Right lobe of liver (tissue), 6 donors: ENCODE data around the gene PGM2L1. TPM values are rescaled to one million over a fixed set of nuclear protein-coding genes. Genes with fewer than 3 reads are reported as not detected.

Experiments
- ATAC-seq, 4 donors: fragments of 200-7000 bp; cut with Tn5 transposase; one replicate each; pipeline ENCODE4 v1.9.1; 2020; ENCODE audit warnings: mild to moderate bottlenecking in 4 of 4, moderate library complexity in 4 of 4
- DNase-seq, 3 donors: peaks; one replicate each; pipeline ENCODE4 v3.0.0-alpha.2; 2020
- H3K27ac ChIP-seq, 3 donors: fragments of 200-600 bp; one replicate each; pipeline ENCODE4 v1.8.0; 2022
- H3K27me3 ChIP-seq, 2 donors: fragments of 200-600 bp; one replicate each; pipeline ENCODE4 v1.8.0; 2022
- H3K36me3 ChIP-seq, 4 donors: fragments of 200-600 bp; sonication (generic) in 1 of 4; one replicate each; pipeline versions ENCODE4 v1.5.1 to v1.8.0; 2017 to 2022; ENCODE audit warnings: control low read depth in 1 of 4
- H3K4me1 ChIP-seq, 4 donors: fragments of 200-600 bp; sonication (generic) in 1 of 4; one replicate each; pipeline versions ENCODE4 v1.5.1 to v1.8.0; 2017 to 2022; ENCODE audit warnings: control low read depth in 1 of 4
- H3K4me3 ChIP-seq, 3 donors: fragments of 200-600 bp; one replicate each; pipeline ENCODE4 v1.8.0; 2022
- H3K9me3 ChIP-seq, 4 donors: fragments of 200-600 bp; sonication (generic) in 1 of 4; one replicate each; pipeline versions ENCODE4 v1.5.1 to v1.8.0; 2017 to 2022; ENCODE audit warnings: control low read depth in 1 of 4
- CTCF ChIP-seq, 4 donors: fragments of 200-600 bp in 3 of 4; fragments of 450-650 bp in 1 of 4; IDR thresholded peaks; one replicate each; pipeline versions ENCODE4 v1.5.1 to v1.8.0; 2016 to 2022; ENCODE audit warnings: antibody characterized with exemption in 4 of 4, mild to moderate bottlenecking in 2 of 4
- POLR2A ChIP-seq: fragments of 450-650 bp; IDR thresholded peaks from one replicate; pipeline ENCODE4 v1.6.1; 2017; ENCODE audit warnings: antibody characterized with exemption, mild to moderate bottlenecking
- WGBS: methylation state at CpG from one replicate; pipeline ENCODE4 v1.1.6; 2018; ENCODE audit warnings: low coverage, low lambda C conversion rate; ENCODE audit not compliant: insufficient coverage; ENCODE audit errors: missing lambda C conversion rate; 5-methylcytosine and 5-hydroxymethylcytosine counted together
- intact Hi-C, 2 donors: fragments of 100-400 bp; cut with DNase I; formaldehyde crosslinking; loops; one replicate each; pipeline versions ENCODE4 v1.11.2 to v1.14.1; 2022
- total RNA-seq, 6 experiments: library from RNA; depleted of rRNA in 2 of 6; stranded (reverse); fragments of >200 nt in 2 of 6; fragmentation: NEBNext Ultra II Directional in 3 of 6; extraction: Animal tissue kit (Norgen Biotek cat#: 25700) in 3 of 6; gene quantifications; one replicate each; pipeline versions ENCODE4 v1.1.0 to v1.2.4, GENCODE V29; 2016 to 2023
- donor health status: DM: no; HTN: yes; CAD: no.
- donor health status: DM: no; HTN: no; CAD: no.
- donor health status: DM: no; HTN: no; CAD: no.
- donor health status: DM: no; HTN: yes; CAD: no.
- donor health status: DM: no; HTN: yes; CAD: no.

Gene PGM2L1
- total RNA-seq, 6 experiments from 2014 or later: 0.92 to 2.0 (median 1.2) TPM

GRCh38 chr11:74409633-74410032 is 11.4 kb upstream of the PGM2L1 start:
- Histone ChIP-seq H3K9me3 (no peaks in the 10 kb centered on the region), H3K4me3 (no peak overlapping the region), H3K4me1 (no peaks in the 10 kb centered on the region), H3K27me3 (no peaks in the 10 kb centered on the region), H3K36me3 (no peaks in the 10 kb centered on the region), H3K27ac (no peak overlapping the region)
- no peak for ATAC-seq
- DNase-seq: no peak
- TF ChIP-seq POLR2A (no peak), CTCF (IDR thresholded peaks at IDR 0.05) (no peak)
- intact Hi-C loops: no loop called here
- 94% methylated on average over 2 of the region's 2 CpGs for WGBS

GRCh38 chr11:74403607-74404321 is 5.5 kb upstream of the PGM2L1 start:
- intact Hi-C loops: no loop called here
- 34% methylated on average over 4 of the region's 4 CpGs for WGBS
- DNase-seq (no peak), ATAC-seq (peak in 3 of 4 donors; percentile 31 to 56 (median 32))
- Histone ChIP-seq H3K9me3 (no peaks in the 10 kb centered on the region), H3K4me1 (no peaks in the 10 kb centered on the region), H3K27ac (peak overlapping the region in 1 of 3 donors; percentile 37), H3K27me3 (no peaks in the 10 kb centered on the region), H3K36me3 (no peaks in the 10 kb centered on the region), H3K4me3 (no peak overlapping the region)
- TF ChIP-seq POLR2A: no peak
- no peak for TF ChIP-seq CTCF (IDR thresholded peaks at IDR 0.05)

GRCh38 chr11:74400606-74401005 is 2.4 kb upstream of the PGM2L1 start:
- no peak for TF ChIP-seq CTCF (IDR thresholded peaks at IDR 0.05)
- TF ChIP-seq POLR2A: no peak
- DNase-seq (no peak), ATAC-seq (no peak)
- WGBS: 80% methylated on average over 2 of the region's 2 CpGs
- no peaks in the 10 kb centered on the region for H3K36me3 ChIP-seq
- H3K4me3 ChIP-seq: no peak overlapping the region
- no peaks in the 10 kb centered on the region for H3K27me3 ChIP-seq
- intact Hi-C loops: no loop called here
- no peaks in the 10 kb centered on the region for H3K4me1 ChIP-seq
- no peaks in the 10 kb centered on the region for H3K9me3 ChIP-seq
- H3K27ac ChIP-seq: no peak overlapping the region

GRCh38 chr11:74397501-74398243 is 561 bp downstream of the PGM2L1 start:
- TF ChIP-seq POLR2A (no peak), CTCF (IDR thresholded peaks at IDR 0.05) (no peak)
- H3K4me1 ChIP-seq: no peaks in the 10 kb centered on the region
- 5% methylated on average over 23 of the region's 35 CpGs for WGBS
- intact Hi-C loops: no loop called here
- peak overlapping the region; percentile 84 to 89 (median 87) for H3K4me3 ChIP-seq
- ATAC-seq (peak; percentile 6 to 18 (median 16)), DNase-seq (peak in 1 of 3 donors; percentile 66)
- no peaks in the 10 kb centered on the region for H3K36me3 ChIP-seq
- H3K27me3 ChIP-seq: no peaks in the 10 kb centered on the region
- peak overlapping the region; percentile 73 to 82 (median 78) for H3K27ac ChIP-seq
- no peaks in the 10 kb centered on the region for H3K9me3 ChIP-seq
